Measurements from ENCODE around the gene TRIM65. TPM values are rescaled to one million over a fixed set of nuclear protein-coding genes. Genes with fewer than 3 reads are reported as not detected.

TRIM65 gene
- total and polyA plus RNA-seq, 2 of the 13 experiments (the other 11 are each of a cell fraction or from before 2014, with no cell fraction given): 10.3 to 22.4 TPM

DNA sequence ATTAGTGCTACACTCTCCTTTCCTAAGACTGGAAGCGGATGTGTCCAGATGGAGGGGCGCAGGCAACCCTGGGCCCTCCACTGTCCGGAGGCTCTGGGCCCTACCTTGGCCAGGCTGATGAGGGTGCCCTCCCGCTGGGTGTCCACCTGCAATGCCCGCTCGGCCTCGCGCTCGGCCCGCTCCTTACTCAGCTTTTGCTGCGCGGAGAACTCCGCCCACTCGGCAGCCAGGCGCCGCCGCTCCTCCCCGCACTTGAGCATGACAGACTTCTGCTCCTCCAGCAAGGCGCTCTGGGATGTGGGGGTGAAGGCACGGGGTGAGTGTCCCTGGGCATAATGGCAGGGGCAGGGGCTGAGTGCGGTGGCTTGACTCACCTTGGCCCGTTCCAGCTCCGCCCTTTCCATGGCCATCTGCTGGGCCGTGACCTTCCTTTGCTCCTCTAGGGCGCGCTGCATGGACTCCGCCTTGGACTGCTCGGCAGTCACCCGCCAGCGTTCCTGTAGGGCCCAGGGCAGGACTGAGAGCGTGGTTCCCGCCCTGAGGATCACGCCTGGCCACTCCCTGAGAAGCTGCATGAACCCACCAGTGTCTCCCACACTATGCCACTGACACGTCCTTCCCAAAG, 18.0 kb upstream of the TRIM65 start (continued):
- TF ChIP-seq, protein P1, sequence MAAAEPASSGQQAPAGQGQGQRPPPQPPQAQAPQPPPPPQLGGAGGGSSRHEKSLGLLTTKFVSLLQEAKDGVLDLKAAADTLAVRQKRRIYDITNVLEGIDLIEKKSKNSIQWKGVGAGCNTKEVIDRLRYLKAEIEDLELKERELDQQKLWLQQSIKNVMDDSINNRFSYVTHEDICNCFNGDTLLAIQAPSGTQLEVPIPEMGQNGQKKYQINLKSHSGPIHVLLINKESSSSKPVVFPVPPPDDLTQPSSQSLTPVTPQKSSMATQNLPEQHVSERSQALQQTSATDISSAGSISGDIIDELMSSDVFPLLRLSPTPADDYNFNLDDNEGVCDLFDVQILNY (CRISPR knock-in tag; conservative IDR thresholded peaks at IDR 0.05): 0 out of 2 replicates have a peak, but pooled peaks have one; percentile 15
- TF ChIP-seq ZNF30 (CRISPR knock-in tag; IDR thresholded peaks at IDR 0.05) (no peak), WIZ (CRISPR knock-in tag; IDR thresholded peaks at IDR 0.05) (no peak), ZNF224 (CRISPR knock-in tag; IDR thresholded peaks at IDR 0.05) (no peak), GATA4 (IDR thresholded peaks at IDR 0.05; ENCODE audit: borderline replicate concordance, low read depth) (no peak), SUZ12 (IDR thresholded peaks at IDR 0.05; ENCODE audit: low read depth, low read length) (no peak), ZNF672 (CRISPR knock-in tag; IDR thresholded peaks at IDR 0.05) (no peak), GABPA (IDR thresholded peaks at IDR 0.05; ENCODE audit: low read depth, low read length) (no peak), GABPA (CRISPR knock-in tag; IDR thresholded peaks at IDR 0.05; ENCODE audit: low read depth) (no peak), HNF4G (IDR thresholded peaks at IDR 0.05; ENCODE audit: borderline replicate concordance, low read depth, low read length) (no peak), HNF4G (CRISPR knock-in tag; IDR thresholded peaks at IDR 0.05; ENCODE audit: borderline replicate concordance, low read depth) (no peak), NR2F1 (CRISPR knock-in tag; IDR thresholded peaks at IDR 0.05) (0 out of 4 replicates have a peak, but pooled peaks of 1 of the 2 experiments have one; percentile 23)
- TF ChIP-seq, protein P2, sequence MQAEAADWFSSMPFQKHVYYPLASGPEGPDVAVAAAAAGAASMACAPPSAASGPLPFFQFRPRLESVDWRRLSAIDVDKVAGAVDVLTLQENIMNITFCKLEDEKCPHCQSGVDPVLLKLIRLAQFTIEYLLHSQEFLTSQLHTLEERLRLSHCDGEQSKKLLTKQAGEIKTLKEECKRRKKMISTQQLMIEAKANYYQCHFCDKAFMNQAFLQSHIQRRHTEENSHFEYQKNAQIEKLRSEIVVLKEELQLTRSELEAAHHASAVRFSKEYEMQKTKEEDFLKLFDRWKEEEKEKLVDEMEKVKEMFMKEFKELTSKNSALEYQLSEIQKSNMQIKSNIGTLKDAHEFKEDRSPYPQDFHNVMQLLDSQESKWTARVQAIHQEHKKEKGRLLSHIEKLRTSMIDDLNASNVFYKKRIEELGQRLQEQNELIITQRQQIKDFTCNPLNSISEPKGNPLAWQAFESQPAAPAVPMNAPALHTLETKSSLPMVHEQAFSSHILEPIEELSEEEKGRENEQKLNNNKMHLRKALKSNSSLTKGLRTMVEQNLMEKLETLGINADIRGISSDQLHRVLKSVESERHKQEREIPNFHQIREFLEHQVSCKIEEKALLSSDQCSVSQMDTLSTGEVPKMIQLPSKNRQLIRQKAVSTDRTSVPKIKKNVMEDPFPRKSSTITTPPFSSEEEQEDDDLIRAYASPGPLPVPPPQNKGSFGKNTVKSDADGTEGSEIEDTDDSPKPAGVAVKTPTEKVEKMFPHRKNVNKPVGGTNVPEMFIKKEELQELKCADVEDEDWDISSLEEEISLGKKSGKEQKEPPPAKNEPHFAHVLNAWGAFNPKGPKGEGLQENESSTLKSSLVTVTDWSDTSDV (CRISPR knock-in tag; IDR thresholded peaks at IDR 0.05): no peak
- TF ChIP-seq, protein P3, sequence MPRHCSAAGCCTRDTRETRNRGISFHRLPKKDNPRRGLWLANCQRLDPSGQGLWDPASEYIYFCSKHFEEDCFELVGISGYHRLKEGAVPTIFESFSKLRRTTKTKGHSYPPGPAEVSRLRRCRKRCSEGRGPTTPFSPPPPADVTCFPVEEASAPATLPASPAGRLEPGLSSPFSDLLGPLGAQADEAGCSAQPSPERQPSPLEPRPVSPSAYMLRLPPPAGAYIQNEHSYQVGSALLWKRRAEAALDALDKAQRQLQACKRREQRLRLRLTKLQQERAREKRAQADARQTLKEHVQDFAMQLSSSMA (CRISPR knock-in tag; IDR thresholded peaks at IDR 0.05): no peak
- TF ChIP-seq, protein P4, sequence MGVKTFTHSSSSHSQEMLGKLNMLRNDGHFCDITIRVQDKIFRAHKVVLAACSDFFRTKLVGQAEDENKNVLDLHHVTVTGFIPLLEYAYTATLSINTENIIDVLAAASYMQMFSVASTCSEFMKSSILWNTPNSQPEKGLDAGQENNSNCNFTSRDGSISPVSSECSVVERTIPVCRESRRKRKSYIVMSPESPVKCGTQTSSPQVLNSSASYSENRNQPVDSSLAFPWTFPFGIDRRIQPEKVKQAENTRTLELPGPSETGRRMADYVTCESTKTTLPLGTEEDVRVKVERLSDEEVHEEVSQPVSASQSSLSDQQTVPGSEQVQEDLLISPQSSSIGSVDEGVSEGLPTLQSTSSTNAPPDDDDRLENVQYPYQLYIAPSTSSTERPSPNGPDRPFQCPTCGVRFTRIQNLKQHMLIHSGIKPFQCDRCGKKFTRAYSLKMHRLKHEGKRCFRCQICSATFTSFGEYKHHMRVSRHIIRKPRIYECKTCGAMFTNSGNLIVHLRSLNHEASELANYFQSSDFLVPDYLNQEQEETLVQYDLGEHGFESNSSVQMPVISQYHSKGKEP (CRISPR knock-in tag; IDR thresholded peaks at IDR 0.05): no peak
- TF ChIP-seq, protein P5, sequence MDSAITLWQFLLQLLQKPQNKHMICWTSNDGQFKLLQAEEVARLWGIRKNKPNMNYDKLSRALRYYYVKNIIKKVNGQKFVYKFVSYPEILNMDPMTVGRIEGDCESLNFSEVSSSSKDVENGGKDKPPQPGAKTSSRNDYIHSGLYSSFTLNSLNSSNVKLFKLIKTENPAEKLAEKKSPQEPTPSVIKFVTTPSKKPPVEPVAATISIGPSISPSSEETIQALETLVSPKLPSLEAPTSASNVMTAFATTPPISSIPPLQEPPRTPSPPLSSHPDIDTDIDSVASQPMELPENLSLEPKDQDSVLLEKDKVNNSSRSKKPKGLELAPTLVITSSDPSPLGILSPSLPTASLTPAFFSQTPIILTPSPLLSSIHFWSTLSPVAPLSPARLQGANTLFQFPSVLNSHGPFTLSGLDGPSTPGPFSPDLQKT (CRISPR knock-in tag; IDR thresholded peaks at IDR 0.05; ENCODE audit: borderline replicate concordance): no peak
- TF ChIP-seq, protein P6, sequence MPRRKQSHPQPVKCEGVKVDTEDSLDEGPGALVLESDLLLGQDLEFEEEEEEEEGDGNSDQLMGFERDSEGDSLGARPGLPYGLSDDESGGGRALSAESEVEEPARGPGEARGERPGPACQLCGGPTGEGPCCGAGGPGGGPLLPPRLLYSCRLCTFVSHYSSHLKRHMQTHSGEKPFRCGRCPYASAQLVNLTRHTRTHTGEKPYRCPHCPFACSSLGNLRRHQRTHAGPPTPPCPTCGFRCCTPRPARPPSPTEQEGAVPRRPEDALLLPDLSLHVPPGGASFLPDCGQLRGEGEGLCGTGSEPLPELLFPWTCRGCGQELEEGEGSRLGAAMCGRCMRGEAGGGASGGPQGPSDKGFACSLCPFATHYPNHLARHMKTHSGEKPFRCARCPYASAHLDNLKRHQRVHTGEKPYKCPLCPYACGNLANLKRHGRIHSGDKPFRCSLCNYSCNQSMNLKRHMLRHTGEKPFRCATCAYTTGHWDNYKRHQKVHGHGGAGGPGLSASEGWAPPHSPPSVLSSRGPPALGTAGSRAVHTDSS (CRISPR knock-in tag; conservative IDR thresholded peaks at IDR 0.05): no peak

All from HepG2 (cell line).